ENCODE data around the gene TMEM158.

DNA sequence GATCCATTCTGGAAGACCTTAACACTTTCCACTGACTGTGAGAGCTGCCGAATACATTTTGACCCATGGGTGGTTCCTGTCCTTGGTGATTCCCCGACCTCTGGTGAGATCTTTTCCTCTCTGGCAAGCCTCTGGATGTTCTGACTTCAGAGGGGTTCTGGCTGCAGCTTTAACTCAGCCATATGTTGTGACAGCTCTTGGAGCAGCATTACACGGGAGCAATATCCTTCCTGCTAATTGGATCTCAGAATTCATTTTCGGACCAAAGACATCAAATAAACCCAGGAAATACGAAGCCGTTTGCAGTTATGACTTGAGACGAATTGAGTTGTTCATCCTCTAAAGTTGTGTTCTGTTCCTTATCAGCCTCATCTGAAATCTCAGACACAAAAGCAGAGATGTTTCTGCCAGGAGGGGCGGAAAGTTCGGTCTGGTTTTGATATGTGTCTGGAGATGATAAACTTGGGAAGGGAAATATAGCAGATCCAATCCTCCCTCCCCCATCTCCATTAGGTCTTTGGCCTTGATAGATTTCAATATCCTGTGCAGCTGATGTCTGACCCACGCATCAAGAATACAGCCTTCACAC lies 10.0 kb downstream of the TMEM158 start:
- TF ChIP-seq CTCF (conservative IDR thresholded peaks at IDR 0.05), result no peak
- no peak for TF ChIP-seq EZH2 (IDR thresholded peaks at IDR 0.05; ENCODE audit: low read depth)

All from PC-9 (cell line).